HEK293 (cell line): ENCODE results near the gene CAMK2N1.

Experiments used
- ATF2 ChIP-seq: fragments of 450-650 bp; formaldehyde crosslinking; IDR thresholded peaks from 2 replicates; pipeline ENCODE4 v1.5.1; 2016; ENCODE audit warnings: missing biosample characterization, missing genetic modification characterization, low read depth
- BCL11A ChIP-seq: fragments of 450-650 bp; formaldehyde crosslinking; IDR thresholded peaks from 2 replicates; pipeline ENCODE4 v1.5.1; 2016; ENCODE audit warnings: low read depth, missing biosample characterization, missing genetic modification characterization
- BCL11B ChIP-seq: fragments of 450-650 bp; formaldehyde crosslinking; IDR thresholded peaks from 2 replicates; pipeline ENCODE4 v1.5.1; 2016; ENCODE audit warnings: low read depth, missing biosample characterization, missing genetic modification characterization
- EGR2 ChIP-seq: fragments of 450-650 bp; formaldehyde crosslinking; IDR thresholded peaks from 2 replicates; pipeline ENCODE4 v1.5.1; 2016; ENCODE audit warnings: low read depth, missing biosample characterization, missing genetic modification characterization
- KLF1 ChIP-seq: fragments of 450-650 bp; formaldehyde crosslinking; IDR thresholded peaks from 2 replicates; pipeline ENCODE4 v1.5.1; 2016; ENCODE audit warnings: missing biosample characterization, missing genetic modification characterization
- KLF10 ChIP-seq: fragments of 450-650 bp; IDR thresholded peaks from 2 replicates; pipeline ENCODE4 v1.5.1; 2018; ENCODE audit warnings: missing biosample characterization, mild to moderate bottlenecking, missing genetic modification characterization
- PATZ1 ChIP-seq: fragments of 450-650 bp; formaldehyde crosslinking; IDR thresholded peaks from 2 replicates; pipeline ENCODE4 v1.5.1; 2016; ENCODE audit warnings: missing biosample characterization, missing genetic modification characterization
- ZBTB20 ChIP-seq: fragments of 450-650 bp; formaldehyde crosslinking; IDR thresholded peaks from 2 replicates; pipeline ENCODE4 v1.5.1; 2016; ENCODE audit warnings: missing biosample characterization, missing genetic modification characterization
- ZBTB8A ChIP-seq: fragments of 450-650 bp; formaldehyde crosslinking; IDR thresholded peaks from 2 replicates; pipeline ENCODE4 v1.5.1; 2016; ENCODE audit warnings: missing biosample characterization, missing genetic modification characterization
- ZFP3 ChIP-seq: fragments of 450-650 bp; formaldehyde crosslinking; IDR thresholded peaks from 2 replicates; pipeline ENCODE4 v1.5.1; 2016; ENCODE audit warnings: low read depth, missing biosample characterization, missing genetic modification characterization
- ZNF114 ChIP-seq: fragments of 450-650 bp; formaldehyde crosslinking; IDR thresholded peaks from 2 replicates; pipeline ENCODE4 v1.5.0; 2017; ENCODE audit warnings: missing biosample characterization, missing genetic modification characterization
- ZNF157 ChIP-seq: fragments of 450-650 bp; formaldehyde crosslinking; IDR thresholded peaks from 2 replicates; pipeline ENCODE4 v1.5.1; 2016; ENCODE audit warnings: missing biosample characterization, missing genetic modification characterization
- ZNF202 ChIP-seq: fragments of 450-650 bp; formaldehyde crosslinking; IDR thresholded peaks from 2 replicates; pipeline ENCODE4 v1.5.1; 2016; ENCODE audit warnings: missing biosample characterization, missing genetic modification characterization, borderline replicate concordance
- ZNF211 ChIP-seq: fragments of 450-650 bp; formaldehyde crosslinking; IDR thresholded peaks from 2 replicates; pipeline ENCODE4 v1.5.1; 2016; ENCODE audit warnings: low read depth, missing biosample characterization, missing genetic modification characterization
- ZNF221 ChIP-seq: fragments of 450-650 bp; formaldehyde crosslinking; IDR thresholded peaks from 2 replicates; pipeline ENCODE4 v1.5.1; 2017; ENCODE audit warnings: missing biosample characterization, missing genetic modification characterization, borderline replicate concordance
- ZNF292 ChIP-seq: fragments of 450-650 bp; formaldehyde crosslinking; IDR thresholded peaks from 2 replicates; pipeline ENCODE4 v1.5.1; 2016; ENCODE audit warnings: low read depth, missing biosample characterization, missing genetic modification characterization, borderline replicate concordance
- ZNF341 ChIP-seq: fragments of 450-650 bp; formaldehyde crosslinking; IDR thresholded peaks from 2 replicates; pipeline ENCODE4; 2016; ENCODE audit warnings: low read depth, missing biosample characterization, missing genetic modification characterization
- ZNF423 ChIP-seq: fragments of 450-650 bp; formaldehyde crosslinking; IDR thresholded peaks from 2 replicates; pipeline ENCODE4 v1.5.1; 2016; ENCODE audit warnings: missing biosample characterization, missing genetic modification characterization
- ZNF548 ChIP-seq: fragments of 450-650 bp; formaldehyde crosslinking; IDR thresholded peaks from 2 replicates; pipeline ENCODE4 v1.5.1; 2016; ENCODE audit warnings: missing biosample characterization, missing genetic modification characterization
- ZNF555 ChIP-seq: fragments of 450-650 bp; formaldehyde crosslinking; conservative IDR thresholded peaks from 2 replicates; pipeline ENCODE4 v1.5.1; 2017; ENCODE audit warnings: missing biosample characterization, mild to moderate bottlenecking, missing genetic modification characterization, inconsistent platforms
- ZNF596 ChIP-seq: fragments of 450-650 bp; IDR thresholded peaks from 2 replicates; pipeline ENCODE4 v1.5.0; 2018; ENCODE audit warnings: missing biosample characterization, mild to moderate bottlenecking, missing genetic modification characterization, moderate library complexity
- ZNF792 ChIP-seq: fragments of 450-650 bp; formaldehyde crosslinking; IDR thresholded peaks from 2 replicates; pipeline ENCODE4 v1.5.1; 2016; ENCODE audit warnings: missing biosample characterization, missing genetic modification characterization
- TF ChIP-seq, protein P1 (sequence below): fragments of 450-650 bp; formaldehyde crosslinking; IDR thresholded peaks from 2 replicates; pipeline ENCODE4 v1.5.1; 2016; ENCODE audit warnings: missing biosample characterization, missing genetic modification characterization
- TF ChIP-seq, protein P2 (sequence below): fragments of 450-650 bp; formaldehyde crosslinking; IDR thresholded peaks from 2 replicates; pipeline ENCODE4 v1.5.1; 2016; ENCODE audit warnings: missing biosample characterization, missing genetic modification characterization
- TF ChIP-seq, protein P3 (sequence below): fragments of 450-650 bp; formaldehyde crosslinking; IDR thresholded peaks from 2 replicates; pipeline ENCODE4 v1.5.1; 2017; ENCODE audit warnings: missing biosample characterization, mild to moderate bottlenecking, missing genetic modification characterization, moderate library complexity
- TF ChIP-seq, protein P4 (sequence below): fragments of 450-650 bp; formaldehyde crosslinking; IDR thresholded peaks from 2 replicates; pipeline ENCODE4 v1.5.1; 2016; ENCODE audit warnings: missing biosample characterization, missing genetic modification characterization, borderline replicate concordance

The CAMK2N1 gene

GRCh38 chr1:20476265-20477038 lies 9.6 kb downstream of the CAMK2N1 start (continued):
- TF ChIP-seq ATF2 (tag by site-specific recombination): no peak
- peak; percentile 78 for TF ChIP-seq KLF1
- TF ChIP-seq ZNF211 (tag by site-specific recombination): no peak
- no peak for TF ChIP-seq BCL11A (tag by site-specific recombination)
- TF ChIP-seq, protein P1, sequence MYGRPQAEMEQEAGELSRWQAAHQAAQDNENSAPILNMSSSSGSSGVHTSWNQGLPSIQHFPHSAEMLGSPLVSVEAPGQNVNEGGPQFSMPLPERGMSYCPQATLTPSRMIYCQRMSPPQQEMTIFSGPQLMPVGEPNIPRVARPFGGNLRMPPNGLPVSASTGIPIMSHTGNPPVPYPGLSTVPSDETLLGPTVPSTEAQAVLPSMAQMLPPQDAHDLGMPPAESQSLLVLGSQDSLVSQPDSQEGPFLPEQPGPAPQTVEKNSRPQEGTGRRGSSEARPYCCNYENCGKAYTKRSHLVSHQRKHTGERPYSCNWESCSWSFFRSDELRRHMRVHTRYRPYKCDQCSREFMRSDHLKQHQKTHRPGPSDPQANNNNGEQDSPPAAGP: 0 out of 2 replicates have a peak, but pooled peaks have one; percentile 21
- 0 out of 2 replicates have a peak, but pooled peaks have one; percentile 17 for TF ChIP-seq ZBTB20 (tag by site-specific recombination)
- TF ChIP-seq ZNF341 (tag by site-specific recombination): peak; percentile 78
- TF ChIP-seq ZNF423 (tag by site-specific recombination): no peak
- no peak for TF ChIP-seq ZNF548 (tag by site-specific recombination)
- no peak for TF ChIP-seq ZNF555
- TF ChIP-seq KLF10: no peak
- peak; percentile 59 for TF ChIP-seq PATZ1 (tag by site-specific recombination)
- no peak for TF ChIP-seq BCL11B (tag by site-specific recombination)
- TF ChIP-seq, protein P2, sequence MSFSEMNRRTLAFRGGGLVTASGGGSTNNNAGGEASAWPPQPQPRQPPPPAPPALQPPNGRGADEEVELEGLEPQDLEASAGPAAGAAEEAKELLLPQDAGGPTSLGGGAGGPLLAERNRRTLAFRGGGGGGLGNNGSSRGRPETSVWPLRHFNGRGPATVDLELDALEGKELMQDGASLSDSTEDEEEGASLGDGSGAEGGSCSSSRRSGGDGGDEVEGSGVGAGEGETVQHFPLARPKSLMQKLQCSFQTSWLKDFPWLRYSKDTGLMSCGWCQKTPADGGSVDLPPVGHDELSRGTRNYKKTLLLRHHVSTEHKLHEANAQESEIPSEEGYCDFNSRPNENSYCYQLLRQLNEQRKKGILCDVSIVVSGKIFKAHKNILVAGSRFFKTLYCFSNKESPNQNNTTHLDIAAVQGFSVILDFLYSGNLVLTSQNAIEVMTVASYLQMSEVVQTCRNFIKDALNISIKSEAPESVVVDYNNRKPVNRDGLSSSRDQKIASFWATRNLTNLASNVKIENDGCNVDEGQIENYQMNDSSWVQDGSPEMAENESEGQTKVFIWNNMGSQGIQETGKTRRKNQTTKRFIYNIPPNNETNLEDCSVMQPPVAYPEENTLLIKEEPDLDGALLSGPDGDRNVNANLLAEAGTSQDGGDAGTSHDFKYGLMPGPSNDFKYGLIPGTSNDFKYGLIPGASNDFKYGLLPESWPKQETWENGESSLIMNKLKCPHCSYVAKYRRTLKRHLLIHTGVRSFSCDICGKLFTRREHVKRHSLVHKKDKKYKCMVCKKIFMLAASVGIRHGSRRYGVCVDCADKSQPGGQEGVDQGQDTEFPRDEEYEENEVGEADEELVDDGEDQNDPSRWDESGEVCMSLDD (tag by site-specific recombination): 0 out of 2 replicates have a peak, but pooled peaks have one; percentile 27
- TF ChIP-seq ZNF202 (tag by site-specific recombination): no peak
- no peak for TF ChIP-seq ZNF292 (tag by site-specific recombination)
- no peak for TF ChIP-seq ZNF157 (tag by site-specific recombination)
- no peak for TF ChIP-seq ZNF221 (tag by site-specific recombination)
- no peak for TF ChIP-seq ZFP3 (tag by site-specific recombination)
- no peak for TF ChIP-seq ZNF114 (tag by site-specific recombination)
- TF ChIP-seq, protein P3, sequence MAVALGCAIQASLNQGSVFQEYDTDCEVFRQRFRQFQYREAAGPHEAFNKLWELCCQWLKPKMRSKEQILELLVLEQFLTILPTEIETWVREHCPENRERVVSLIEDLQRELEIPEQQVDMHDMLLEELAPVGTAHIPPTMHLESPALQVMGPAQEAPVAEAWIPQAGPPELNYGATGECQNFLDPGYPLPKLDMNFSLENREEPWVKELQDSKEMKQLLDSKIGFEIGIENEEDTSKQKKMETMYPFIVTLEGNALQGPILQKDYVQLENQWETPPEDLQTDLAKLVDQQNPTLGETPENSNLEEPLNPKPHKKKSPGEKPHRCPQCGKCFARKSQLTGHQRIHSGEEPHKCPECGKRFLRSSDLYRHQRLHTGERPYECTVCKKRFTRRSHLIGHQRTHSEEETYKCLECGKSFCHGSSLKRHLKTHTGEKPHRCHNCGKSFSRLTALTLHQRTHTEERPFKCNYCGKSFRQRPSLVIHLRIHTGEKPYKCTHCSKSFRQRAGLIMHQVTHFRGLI (tag by site-specific recombination): peak; percentile 99
- no peak for TF ChIP-seq ZNF792 (tag by site-specific recombination)
- peak; percentile 59 for TF ChIP-seq EGR2
- TF ChIP-seq, protein P4, sequence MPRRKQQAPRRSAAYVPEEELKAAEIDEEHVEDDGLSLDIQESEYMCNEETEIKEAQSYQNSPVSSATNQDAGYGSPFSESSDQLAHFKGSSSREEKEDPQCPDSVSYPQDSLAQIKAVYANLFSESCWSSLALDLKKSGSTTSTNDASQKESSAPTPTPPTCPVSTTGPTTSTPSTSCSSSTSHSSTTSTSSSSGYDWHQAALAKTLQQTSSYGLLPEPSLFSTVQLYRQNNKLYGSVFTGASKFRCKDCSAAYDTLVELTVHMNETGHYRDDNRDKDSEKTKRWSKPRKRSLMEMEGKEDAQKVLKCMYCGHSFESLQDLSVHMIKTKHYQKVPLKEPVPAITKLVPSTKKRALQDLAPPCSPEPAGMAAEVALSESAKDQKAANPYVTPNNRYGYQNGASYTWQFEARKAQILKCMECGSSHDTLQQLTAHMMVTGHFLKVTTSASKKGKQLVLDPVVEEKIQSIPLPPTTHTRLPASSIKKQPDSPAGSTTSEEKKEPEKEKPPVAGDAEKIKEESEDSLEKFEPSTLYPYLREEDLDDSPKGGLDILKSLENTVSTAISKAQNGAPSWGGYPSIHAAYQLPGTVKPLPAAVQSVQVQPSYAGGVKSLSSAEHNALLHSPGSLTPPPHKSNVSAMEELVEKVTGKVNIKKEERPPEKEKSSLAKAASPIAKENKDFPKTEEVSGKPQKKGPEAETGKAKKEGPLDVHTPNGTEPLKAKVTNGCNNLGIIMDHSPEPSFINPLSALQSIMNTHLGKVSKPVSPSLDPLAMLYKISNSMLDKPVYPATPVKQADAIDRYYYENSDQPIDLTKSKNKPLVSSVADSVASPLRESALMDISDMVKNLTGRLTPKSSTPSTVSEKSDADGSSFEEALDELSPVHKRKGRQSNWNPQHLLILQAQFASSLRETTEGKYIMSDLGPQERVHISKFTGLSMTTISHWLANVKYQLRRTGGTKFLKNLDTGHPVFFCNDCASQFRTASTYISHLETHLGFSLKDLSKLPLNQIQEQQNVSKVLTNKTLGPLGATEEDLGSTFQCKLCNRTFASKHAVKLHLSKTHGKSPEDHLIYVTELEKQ (tag by site-specific recombination): no peak
- no peak for TF ChIP-seq ZBTB8A (tag by site-specific recombination)
- no peak for TF ChIP-seq ZNF596
